Pancreas (tissue), 10 donors: ENCODE data around the gene DTX3L. TPM values are rescaled to one million over a fixed set of nuclear protein-coding genes. Genes with fewer than 3 reads are reported as not detected.

Experiments
- ATAC-seq, 4 donors: fragments of 200-7000 bp; cut with Tn5 transposase; one replicate each; pipeline versions ENCODE4 v1.8.0 to v1.9.1; 2020; ENCODE audit warnings: mild to moderate bottlenecking in 4 of 4, moderate library complexity in 4 of 4
- DNase-seq, 6 donors: peaks; one replicate each; pipeline ENCODE4 v3.0.0-alpha.2; 2020
- FAIRE-seq: peaks from 2 replicates; lab custom pipeline; 2012; peaks lifted over from hg19 to GRCh38; lab: Jason Lieb, UNC
- H3K27ac ChIP-seq, 4 donors: fragments of 200-600 bp; sonication (generic); 1 replicate in 3 of 4; 2 replicates in 1 of 4; pipeline versions ENCODE4 v1.5.0 to v1.8.0; 2020
- H3K27me3 ChIP-seq, 4 donors: fragments of 200-600 bp; one replicate each; pipeline ENCODE4 v1.8.0; 2021
- H3K36me3 ChIP-seq, 3 donors: fragments of 200-600 bp; sonication (generic) in 1 of 3; one replicate each; pipeline versions ENCODE4 v1.5.0 to v1.8.0; 2020 to 2021
- H3K4me1 ChIP-seq, 3 donors: fragments of 200-600 bp; one replicate each; pipeline ENCODE4 v1.8.0; 2021
- H3K4me3 ChIP-seq, 4 donors: fragments of 200-600 bp; sonication (generic) in 2 of 4; one replicate each; pipeline versions ENCODE4 v1.5.0 to v1.8.0; 2020 to 2021
- H3K9me3 ChIP-seq, 4 donors: fragments of 200-600 bp; one replicate each; pipeline ENCODE4 v1.8.0; 2021
- CTCF ChIP-seq, 4 donors: fragments of 200-600 bp; sonication (generic) in 3 of 4; IDR thresholded peaks; one replicate each; pipeline versions ENCODE4 v1.5.0 to v1.8.0; 2021; ENCODE audit warnings: antibody characterized with exemption in 4 of 4
- WGBS, 2 donors: extraction: QIAGEN DNeasy Blood & Tissue Kit; methylation state at CpG; one replicate each; pipeline ENCODE4 v1.1.7; 2013; 5-methylcytosine and 5-hydroxymethylcytosine counted together
- intact Hi-C, 3 donors: fragments of 100-400 bp; cut with DNase I; formaldehyde crosslinking; loops; one replicate each; pipeline versions ENCODE4 v1.11.1 to v1.14.2; 2022
- polyA plus RNA-seq, 2 donors: library from polyadenylated mRNA; stranded (reverse); fragments of 200-250 nt; gene quantifications; one replicate each; pipeline ENCODE4 v1.2.3, GENCODE V29; 2013
- total RNA-seq, 6 donors: library from RNA; stranded (reverse); fragmentation: NEBNext Ultra II Directional in 4 of 6; extraction: Animal tissue kit (Norgen Biotek cat#: 25700) in 4 of 6; gene quantifications; one replicate each; pipeline versions ENCODE4 v1.2.1 to v1.2.4, GENCODE V29; 2021 to 2023
- donor health status: healthy with polysubstance abuse.
- donor health status: DM: no; HTN: no; CAD: no; lungs with moderate emphysema.
- donor health status: DM: no; HTN: no; CAD: no.
- donor health status: control.
- donor health status: control.
- donor health status: Bipolar disorder and iron deficiency.
- donor health status: DM: yes; HTN: yes; CAD: no.
- donor health status: DM: no; HTN: no; CAD: no.
- donor health status: DM: no; HTN: no; CAD: no.
- donor health status: DM: yes; HTN: yes; CAD: no.

DTX3L gene
- total and polyA plus RNA-seq, 8 donors = 7.4 to 36.6 (median 18.6) TPM

GRCh38 chr3:122602011-122602710 is 38.0 kb downstream of the DTX3L start:
- Histone ChIP-seq H3K4me1 (no peaks in the 10 kb centered on the region), H3K9me3 (no peaks in the 10 kb centered on the region), H3K27me3 (no peaks in the 10 kb centered on the region), H3K4me3 (no peak overlapping the region), H3K36me3 (no peaks in the 10 kb centered on the region), H3K27ac (no peak overlapping the region)
- intact Hi-C loops = no loop called here
- ATAC-seq (peak in 1 of 4 donors; percentile 49), DNase-seq (no peak), FAIRE-seq (no peak)
- WGBS, 2 donors = 47 to 57% methylated on average over 5 of the region's 5 CpGs
- TF ChIP-seq CTCF (IDR thresholded peaks at IDR 0.05) = no peak

- Histone ChIP-seq H3K27ac (no peak overlapping the region), H3K9me3 (no peaks in the 10 kb centered on the region), H3K27me3 (no peaks in the 10 kb centered on the region), H3K36me3 (no peaks in the 10 kb centered on the region), H3K4me1 (no peaks in the 10 kb centered on the region), H3K4me3 (no peak overlapping the region)
- intact Hi-C loops = no loop called here
- no peak for TF ChIP-seq CTCF (IDR thresholded peaks at IDR 0.05)
- DNase-seq = no peak
- 77 to 82% methylated on average over 2 of the region's 2 CpGs for WGBS, 2 donors
- no peak for ATAC-seq
- no peak for FAIRE-seq
These were observed 38.9 kb downstream of the DTX3L start for GRCh38 chr3:122603056-122603455.

GRCh38 chr3:122606330-122606729 is 42.2 kb downstream of the DTX3L start:
- ATAC-seq (no peak), FAIRE-seq (no peak), DNase-seq (no peak)
- Histone ChIP-seq H3K4me3 (no peak overlapping the region), H3K36me3 (no peaks in the 10 kb centered on the region), H3K9me3 (no peaks in the 10 kb centered on the region), H3K27ac (no peak overlapping the region), H3K4me1 (no peaks in the 10 kb centered on the region), H3K27me3 (no peaks in the 10 kb centered on the region)
- no peak for TF ChIP-seq CTCF (IDR thresholded peaks at IDR 0.05)
- WGBS, 2 donors = 66 to 73% methylated on average over 4 of the region's 4 CpGs
- intact Hi-C loops = no loop called here

GRCh38 chr3:122608916-122609315 is 44.8 kb downstream of the DTX3L start:
- H3K27me3 ChIP-seq = no peaks in the 10 kb centered on the region
- TF ChIP-seq CTCF (IDR thresholded peaks at IDR 0.05) = no peak
- no peaks in the 10 kb centered on the region for H3K4me1 ChIP-seq

GRCh38 chr3:122609798-122610559 is 45.8 kb downstream of the DTX3L start:
- Histone ChIP-seq H3K36me3 (no peaks in the 10 kb centered on the region), H3K27me3 (no peaks in the 10 kb centered on the region), H3K27ac (no peak overlapping the region), H3K4me1 (no peaks in the 10 kb centered on the region), H3K4me3 (no peak overlapping the region), H3K9me3 (no peaks in the 10 kb centered on the region)
- TF ChIP-seq CTCF (IDR thresholded peaks at IDR 0.05) = no peak
- ATAC-seq = peak in 1 of 4 donors; percentile 60
- no peak for DNase-seq
- WGBS, 2 donors = 79 to 85% methylated on average over 7 of the region's 7 CpGs
- intact Hi-C loops = no loop called here
- no peak for FAIRE-seq

More at GRCh38 chr3:122608916-122609315, 44.8 kb downstream of the DTX3L start:
- H3K27ac ChIP-seq = no peak overlapping the region
- no peak for DNase-seq
- H3K4me3 ChIP-seq = no peak overlapping the region
- no peak for ATAC-seq
- 78 to 90% methylated on average over 1 of the region's 1 CpG for WGBS, 2 donors
- H3K36me3 ChIP-seq = no peaks in the 10 kb centered on the region
- intact Hi-C loops = no loop called here
- no peak for FAIRE-seq
- H3K9me3 ChIP-seq = no peaks in the 10 kb centered on the region
